ENCODE results near the gene GH2.

- TF ChIP-seq CTCF (IDR thresholded peaks at IDR 0.05): no peak
- no peak for TF ChIP-seq EZH2 (IDR thresholded peaks at IDR 0.05)
- no peak for TF ChIP-seq EZH2phosphoT487 (IDR thresholded peaks at IDR 0.05)
These were observed 47.4 kb upstream of the GH2 start for GRCh38 chr17:63928966-63929695.
